HG02943 (cell line): ENCODE measurements around the gene MLXIP.
"Not testable (repeated sequence)": the region's sequence is repeated elsewhere in the genome, so short reads cannot be mapped to it uniquely, and the experiment has no call there.

ENCODE experiments used
- ATAC-seq: cut with Tn5 transposase; IDR thresholded peaks from one replicate; pipeline ENCODE4 v1.9.1; 2021; ENCODE audit warnings: mild to moderate bottlenecking, low read depth, moderate library complexity; ENCODE audit not compliant: unreplicated experiment

The MLXIP gene

GRCh38 chr12:122171399-122171798 is 92.8 kb downstream of the MLXIP start:
- no peak for ATAC-seq

- ATAC-seq = no peak
Observed at GRCh38 chr12:122172262-122172939, 93.8 kb downstream of the MLXIP start.

- ATAC-seq = no peak
Observed at GRCh38 chr12:122174155-122174845, 95.7 kb downstream of the MLXIP start, which contains the start of gene IL31. Gene IL31, minus strand, starts transcription at chr12:122174221. Its CDS starts 49 bp downstream, at chr12:122174172.

- not testable (repeated sequence) for ATAC-seq
Observed at GRCh38 chr12:122176473-122176872, 97.9 kb downstream of the MLXIP start.

GRCh38 chr12:122182887-122183587 is 104.5 kb downstream of the MLXIP start, which contains the start of gene LRRC43:
Gene LRRC43, plus strand, starts transcription at chr12:122183123. Its CDS starts 22 bp downstream, at chr12:122183145.
- ATAC-seq = no peak

- ATAC-seq = no peak
Observed at GRCh38 chr12:122183588-122183940, 105.0 kb downstream of the MLXIP start.

GRCh38 chr12:122184517-122184916 is 106.0 kb downstream of the MLXIP start:
- no peak for ATAC-seq

GRCh38 chr12:122185079-122185478 is 106.5 kb downstream of the MLXIP start:
- ATAC-seq = no peak

- no peak for ATAC-seq
Observed at GRCh38 chr12:122185494-122186082, 107.0 kb downstream of the MLXIP start.

- ATAC-seq = no peak
Observed at GRCh38 chr12:122187466-122187865, 108.9 kb downstream of the MLXIP start.

- no peak for ATAC-seq
Observed at GRCh38 chr12:122189626-122190475, 111.3 kb downstream of the MLXIP start.

GRCh38 chr12:122190842-122191668 is 112.5 kb downstream of the MLXIP start:
- no peak for ATAC-seq

GRCh38 chr12:122192441-122192840 is 113.9 kb downstream of the MLXIP start:
- no peak for ATAC-seq

GRCh38 chr12:122194804-122195203 is 116.2 kb downstream of the MLXIP start:
- no peak for ATAC-seq

GRCh38 chr12:122195405-122195804 is 116.8 kb downstream of the MLXIP start:
- ATAC-seq = no peak
